Caco-2 (cell line): Measurements from ENCODE around the gene SCOC. TPM values are rescaled to one million over a fixed set of nuclear protein-coding genes. Genes with fewer than 3 reads are reported as not detected.

Experiments
- BruUV-seq: library from RNA; stranded (reverse); fragments of 400-500 nt; replicated peaks from 2 replicates; lab custom pipeline; 2021; lab: Mats Ljungman, UMichigan
- CTCF ChIA-PET: fragments of 300-600 bp; sonication (Branson Sonifier 250); formaldehyde crosslinking; loops from one replicate; lab custom pipeline; 2022; ENCODE audit warnings: antibody characterized with exemption; lab: Charles Lee
- POLR2A ChIA-PET: fragments of 300-600 bp; sonication (Branson Sonifier 250); formaldehyde crosslinking; loops from one replicate; lab custom pipeline; 2022; ENCODE audit warnings: antibody characterized with exemption; lab: Charles Lee
- DNase-seq, 2 experiments: peaks; one replicate each; pipeline versions ENCODE4 v3.0.0 to v3.0.0-alpha.2; 2020 to 2022
- H3K27me3 ChIP-seq: replicated peaks from 2 replicates; pipeline ENCODE4 v1.6.0; 2011; ENCODE audit warnings: low read length; ENCODE audit not compliant: control insufficient read depth, insufficient read depth
- H3K36me3 ChIP-seq: 2 replicates; pipeline ENCODE4 v1.5.1; 2011; ENCODE audit warnings: low read length; ENCODE audit not compliant: control insufficient read depth, insufficient read depth
- H3K4me1 ChIP-seq: fragments of 250-450 bp; sonication (Bioruptor Pico); 2 replicates; pipeline ENCODE4 v1.5.1; 2020; ENCODE audit warnings: mild to moderate bottlenecking
- H3K4me3 ChIP-seq: 2 replicates; pipeline ENCODE4 v1.5.1; 2011; ENCODE audit warnings: low read depth, mild to moderate bottlenecking, control low read depth, low read length
- H3K9me3 ChIP-seq: fragments of 250-450 bp; sonication (Bioruptor Pico); 2 replicates; pipeline ENCODE4 v1.5.1; 2020; ENCODE audit warnings: mild to moderate bottlenecking, moderate library complexity
- H3K27ac Mint-ChIP-seq: one replicate; pipeline ENCODE4 v1.8.0; 2022; ENCODE audit warnings: mixed read lengths; ENCODE audit not compliant: unreplicated experiment
- H3K27me3 Mint-ChIP-seq: one replicate; pipeline ENCODE4 v1.8.0; 2022; ENCODE audit warnings: mixed read lengths; ENCODE audit not compliant: insufficient read depth, unreplicated experiment
- H3K36me3 Mint-ChIP-seq: one replicate; pipeline ENCODE4 v1.8.0; 2022; ENCODE audit warnings: mild to moderate bottlenecking, mixed read lengths; ENCODE audit not compliant: insufficient read depth, unreplicated experiment
- H3K4me1 Mint-ChIP-seq: one replicate; pipeline ENCODE4 v1.8.0; 2022; ENCODE audit warnings: low read depth, mixed read lengths; ENCODE audit not compliant: unreplicated experiment
- H3K4me3 Mint-ChIP-seq: one replicate; pipeline ENCODE4 v1.8.0; 2022; ENCODE audit warnings: mild to moderate bottlenecking, moderate library complexity, mixed read lengths; ENCODE audit not compliant: unreplicated experiment
- H3K9me3 Mint-ChIP-seq: one replicate; pipeline ENCODE4 v1.8.0; 2022; ENCODE audit warnings: mixed read lengths; ENCODE audit not compliant: unreplicated experiment
- intact Hi-C: fragments of 100-400 bp; cut with micrococcal nuclease; formaldehyde crosslinking; loops from one replicate; pipeline ENCODE4 v1.10.0; 2022; ENCODE audit not compliant: unreplicated experiment
- total RNA-seq: library from RNA; stranded (reverse); gene quantifications from 2 replicates; pipeline ENCODE4 v1.2.3, GENCODE V29; 2022
- TF ChIP-seq, protein P1 (sequence below), 2 experiments: fragments of 200-600 bp in 1 of 2; IDR thresholded peaks; 1 replicate in 1 of 2; 2 replicates in 1 of 2; pipeline versions ENCODE4 v1.5.1 to v1.8.0; 2011 to 2022; ENCODE audit warnings: antibody characterized with exemption in 1 of 2, control low read depth in 1 of 2, inconsistent platforms in 1 of 2, low read depth in 1 of 2, low read length in 1 of 2, mild to moderate bottlenecking in 1 of 2, moderate library complexity in 1 of 2; ENCODE audit not compliant: insufficient read depth in 1 of 2, severe bottlenecking in 1 of 2, unreplicated experiment in 1 of 2

Gene SCOC
- total RNA-seq, 1 experiment from 2014 or later = 39.6 TPM

DNA sequence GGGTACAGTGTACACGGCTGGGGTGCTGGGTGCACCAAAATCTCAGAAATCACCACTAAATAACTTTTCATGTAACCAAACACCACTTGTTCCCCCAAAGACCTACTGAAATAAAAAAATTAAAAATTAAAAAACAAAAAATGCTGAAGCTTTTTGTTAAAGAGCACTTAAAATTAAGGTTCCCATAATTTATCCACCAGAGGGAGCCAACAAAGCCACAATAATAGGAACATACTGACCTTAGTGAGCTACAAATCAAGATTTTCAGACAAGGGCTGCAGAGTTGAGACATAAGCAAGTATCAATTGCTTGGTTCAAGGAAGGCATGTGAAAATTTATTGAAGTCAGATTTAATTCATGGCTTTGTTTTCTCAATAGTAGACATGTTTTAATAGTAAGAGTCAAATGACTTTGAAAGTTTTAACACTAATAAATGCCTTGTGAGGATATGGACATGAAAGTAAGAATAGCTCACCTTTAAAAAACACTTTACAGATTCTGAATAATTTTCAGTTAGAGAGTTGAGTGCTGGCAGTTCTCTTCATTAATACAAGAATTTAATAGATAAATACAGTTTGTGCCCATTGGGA is 43.0 kb upstream of the SCOC start:
- Mint-ChIP-seq H3K9me3 (no peaks in the 10 kb centered on the region), H3K36me3 (no peaks in the 10 kb centered on the region), H3K27ac (no peak overlapping the region), H3K27me3 (no peaks in the 10 kb centered on the region), H3K4me3 (no peak overlapping the region), H3K4me1 (no peaks in the 10 kb centered on the region)
- DNase-seq = peak in 1 of 2 experiments; percentile 18
- H3K4me3 ChIP-seq = no peak overlapping the region
- no peaks in the 10 kb centered on the region for H3K27me3 ChIP-seq
- no TSS peak for BruUV-seq
- CTCF ChIA-PET = interaction anchor here (0.5 to 1.6 kb wide), 13 partner anchors 11 to 554 kb away, joined by 3 to 20 read pairs (median 4); partner anchors contain the start of gene SCOC
- H3K4me1 ChIP-seq = no peaks in the 10 kb centered on the region
- intact Hi-C loops = loop anchor here (1.0 kb wide), 3 partner anchors 30 to 521 kb away; no protein-coding TSS in a partner anchor
- no peaks in the 10 kb centered on the region for H3K9me3 ChIP-seq
- H3K36me3 ChIP-seq = no peaks in the 10 kb centered on the region
- TF ChIP-seq, protein P1, sequence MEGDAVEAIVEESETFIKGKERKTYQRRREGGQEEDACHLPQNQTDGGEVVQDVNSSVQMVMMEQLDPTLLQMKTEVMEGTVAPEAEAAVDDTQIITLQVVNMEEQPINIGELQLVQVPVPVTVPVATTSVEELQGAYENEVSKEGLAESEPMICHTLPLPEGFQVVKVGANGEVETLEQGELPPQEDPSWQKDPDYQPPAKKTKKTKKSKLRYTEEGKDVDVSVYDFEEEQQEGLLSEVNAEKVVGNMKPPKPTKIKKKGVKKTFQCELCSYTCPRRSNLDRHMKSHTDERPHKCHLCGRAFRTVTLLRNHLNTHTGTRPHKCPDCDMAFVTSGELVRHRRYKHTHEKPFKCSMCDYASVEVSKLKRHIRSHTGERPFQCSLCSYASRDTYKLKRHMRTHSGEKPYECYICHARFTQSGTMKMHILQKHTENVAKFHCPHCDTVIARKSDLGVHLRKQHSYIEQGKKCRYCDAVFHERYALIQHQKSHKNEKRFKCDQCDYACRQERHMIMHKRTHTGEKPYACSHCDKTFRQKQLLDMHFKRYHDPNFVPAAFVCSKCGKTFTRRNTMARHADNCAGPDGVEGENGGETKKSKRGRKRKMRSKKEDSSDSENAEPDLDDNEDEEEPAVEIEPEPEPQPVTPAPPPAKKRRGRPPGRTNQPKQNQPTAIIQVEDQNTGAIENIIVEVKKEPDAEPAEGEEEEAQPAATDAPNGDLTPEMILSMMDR (IDR thresholded peaks at IDR 0.05; ENCODE audit: insufficient read depth in 1 of 2, low read depth in 1 of 2, low read length in 1 of 2, severe bottlenecking in 1 of 2, unreplicated experiment in 1 of 2) = peak; percentile 36 to 46
- POLR2A ChIA-PET = no interaction called here

DNA sequence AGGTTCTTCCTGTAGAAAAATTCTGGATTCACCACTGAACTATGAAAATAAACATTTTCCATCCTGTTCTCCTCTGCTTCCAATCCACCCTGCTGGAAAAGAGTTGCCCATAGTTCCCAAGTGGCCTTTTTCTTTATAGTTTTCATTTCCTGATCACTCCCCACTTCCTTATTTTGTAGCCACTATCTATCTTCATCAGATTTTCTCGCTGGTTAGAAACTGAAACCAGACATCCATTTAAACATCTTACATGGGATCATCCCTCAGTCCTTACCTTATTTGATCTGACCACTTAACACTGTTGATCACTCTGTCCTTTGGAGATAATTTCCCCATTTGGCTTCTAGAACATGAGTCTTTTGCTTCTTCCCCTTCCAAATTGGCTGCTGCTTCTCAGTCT is 42.2 kb upstream of the SCOC start:
- Histone ChIP-seq H3K4me3 (no peak overlapping the region), H3K9me3 (no peaks in the 10 kb centered on the region), H3K36me3 (no peaks in the 10 kb centered on the region), H3K4me1 (no peaks in the 10 kb centered on the region), H3K27me3 (no peaks in the 10 kb centered on the region)
- ChIA-PET POLR2A (interaction anchor here (0.5 kb wide), 1 partner anchor 14 kb away, joined by 4 read pairs; no protein-coding TSS in a partner anchor), CTCF (interaction anchor here (1.3 to 1.5 kb wide), 3 partner anchors 29 to 520 kb away, joined by 10 to 20 read pairs (median 13); partner anchors contain the start of gene SCOC)
- Mint-ChIP-seq H3K4me1 (no peaks in the 10 kb centered on the region), H3K9me3 (no peaks in the 10 kb centered on the region), H3K27ac (no peak overlapping the region), H3K4me3 (no peak overlapping the region), H3K27me3 (peaks cover 1% of the 10 kb centered on the region), H3K36me3 (no peaks in the 10 kb centered on the region)
- intact Hi-C loops = no loop called here
- no peak for DNase-seq
- TF ChIP-seq, protein P1 (IDR thresholded peaks at IDR 0.05; ENCODE audit: insufficient read depth in 1 of 2, low read depth in 1 of 2, low read length in 1 of 2, severe bottlenecking in 1 of 2, unreplicated experiment in 1 of 2) = no peak
- no TSS peak for BruUV-seq

DNA sequence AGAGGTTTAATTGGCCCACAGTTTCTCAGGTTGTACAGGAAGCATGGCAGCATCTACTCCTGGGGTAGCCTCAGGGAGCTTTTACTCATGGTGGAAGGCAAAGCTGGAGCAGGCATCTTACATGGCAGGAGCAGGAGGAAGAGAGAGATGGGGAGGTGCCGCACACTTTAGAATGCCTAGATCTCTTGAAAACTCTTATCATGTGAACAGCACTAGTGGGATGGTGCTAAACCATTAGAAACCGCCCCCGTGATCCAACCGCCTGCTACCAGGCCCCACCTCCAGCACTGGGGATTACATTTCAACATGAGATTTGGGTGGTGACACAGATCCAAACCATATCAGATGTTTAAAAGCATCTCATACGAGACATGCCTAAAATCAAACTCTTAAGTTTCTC is 41.6 kb upstream of the SCOC start:
- intact Hi-C loops = no loop called here
- Histone ChIP-seq H3K4me1 (no peaks in the 10 kb centered on the region), H3K4me3 (no peak overlapping the region), H3K9me3 (no peaks in the 10 kb centered on the region), H3K27me3 (no peaks in the 10 kb centered on the region), H3K36me3 (no peaks in the 10 kb centered on the region)
- no peak overlapping the region for H3K27ac Mint-ChIP-seq
- no peaks in the 10 kb centered on the region for H3K9me3 Mint-ChIP-seq
- no peaks in the 10 kb centered on the region for H3K4me1 Mint-ChIP-seq
- peaks cover 3% of the 10 kb centered on the region for H3K27me3 Mint-ChIP-seq
- BruUV-seq = no TSS peak
- ChIA-PET POLR2A (no interaction called here), CTCF (interaction anchor here (0.6 to 0.7 kb wide), 3 partner anchors 28 to 480 kb away, joined by 4 to 7 read pairs (median 5); no protein-coding TSS in a partner anchor)
- H3K4me3 Mint-ChIP-seq = no peak overlapping the region
- no peak for DNase-seq
- H3K36me3 Mint-ChIP-seq = no peaks in the 10 kb centered on the region
- TF ChIP-seq, protein P1 (IDR thresholded peaks at IDR 0.05; ENCODE audit: insufficient read depth in 1 of 2, low read depth in 1 of 2, low read length in 1 of 2, severe bottlenecking in 1 of 2, unreplicated experiment in 1 of 2) = no peak
